NK-92 treated with Interleukin-12 subunit alpha and Interleukin-12 subunit beta, amount 100 ng/mL, for 24 hours (cell line): ENCODE measurements around the gene OXCT1.
"Not testable (repeated sequence)": the region's sequence is repeated elsewhere in the genome, so short reads cannot be mapped to it uniquely, and the experiment has no call there.

Experiments used
- DNase-seq: peaks from one replicate; lab custom pipeline; 2025; lab: John Stamatoyannopoulos, UW

OXCT1 gene

DNA sequence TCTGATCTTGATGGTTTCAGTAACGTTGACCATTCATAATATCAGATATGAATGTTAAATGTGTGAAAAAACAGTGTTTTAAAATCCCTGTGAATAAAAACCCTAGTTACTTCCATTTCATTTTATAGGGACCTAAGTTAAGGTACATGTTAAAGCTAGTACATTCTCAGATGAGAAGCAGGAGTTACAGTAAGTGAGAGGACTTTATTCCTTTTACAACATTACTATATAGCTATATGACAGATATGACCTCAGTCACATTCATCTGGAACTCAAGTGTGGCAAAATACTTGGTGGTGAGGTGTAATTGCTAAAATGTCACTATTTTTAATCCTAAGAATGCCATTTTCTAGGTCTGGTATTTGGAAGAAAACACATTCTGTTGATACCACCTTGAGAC lies 96.4 kb downstream of the OXCT1 start:
- no peak for DNase-seq

DNA sequence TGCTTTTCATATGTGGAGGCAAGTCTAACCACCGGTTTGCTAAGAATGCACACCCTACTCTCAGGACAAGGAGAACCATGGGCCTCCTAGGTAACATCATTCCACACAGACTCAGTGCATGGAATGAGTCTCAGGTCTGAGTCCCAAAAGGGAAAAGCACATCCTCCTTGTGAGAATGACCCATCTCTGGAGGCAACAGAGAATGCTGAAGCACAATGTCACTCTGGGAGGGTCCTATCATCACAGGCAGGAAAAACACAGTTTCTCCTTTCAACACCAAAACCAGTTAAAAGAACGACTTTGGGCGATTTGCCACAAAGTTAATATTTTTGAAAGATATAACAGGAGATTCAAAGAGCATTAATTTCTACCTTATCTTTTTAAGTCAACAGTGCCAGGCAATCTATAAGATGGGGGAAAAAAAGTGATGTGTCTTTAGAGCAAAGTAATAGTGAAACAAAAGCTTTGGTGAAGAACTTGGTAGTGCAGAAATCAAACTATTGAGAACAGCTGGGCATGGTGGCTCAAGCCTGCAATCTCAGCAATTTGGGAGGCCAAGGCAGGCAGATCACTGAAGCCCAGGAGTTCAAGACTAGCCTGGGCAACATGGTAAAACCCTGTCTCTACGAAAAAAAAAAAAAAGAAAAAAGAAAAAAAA lies 97.3 kb downstream of the OXCT1 start:
- DNase-seq: no peak

DNA sequence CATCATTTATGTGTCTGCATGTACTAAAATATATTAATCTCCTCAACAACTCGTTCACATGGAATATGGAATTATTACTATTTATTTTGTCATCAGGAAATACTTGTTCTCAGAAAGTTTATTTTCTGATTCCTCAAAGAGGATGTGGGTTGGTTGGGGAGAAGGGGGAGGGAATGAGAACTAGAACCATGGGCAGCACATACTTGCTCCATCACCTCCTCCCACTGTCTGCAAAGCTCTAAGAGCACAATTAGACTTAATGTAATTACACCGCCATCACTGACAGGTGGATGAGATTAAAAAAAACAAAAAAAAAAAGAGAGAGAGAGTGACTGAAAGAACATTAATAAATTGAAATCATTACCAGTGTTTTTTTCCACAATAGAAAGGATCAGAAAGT lies 98.2 kb downstream of the OXCT1 start:
- DNase-seq: no peak

DNA sequence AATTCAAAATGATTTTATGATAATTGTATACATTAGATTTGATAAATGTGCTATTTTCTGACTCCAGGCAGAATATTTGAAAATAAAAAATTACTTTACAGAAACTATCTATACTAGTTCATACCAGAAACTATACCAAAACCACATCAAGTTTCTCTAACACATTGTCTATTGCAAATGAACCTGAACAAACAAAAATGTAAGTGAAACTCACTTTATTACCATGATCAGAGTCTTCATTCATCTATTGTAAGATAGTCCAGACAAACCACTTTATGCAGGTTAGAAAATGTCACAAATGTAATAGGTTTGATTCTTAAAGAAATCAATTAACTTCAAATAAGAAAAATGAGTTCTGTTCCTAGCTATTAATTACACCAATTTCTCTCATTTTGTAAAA lies 99.4 kb downstream of the OXCT1 start:
- DNase-seq: no peak

DNA sequence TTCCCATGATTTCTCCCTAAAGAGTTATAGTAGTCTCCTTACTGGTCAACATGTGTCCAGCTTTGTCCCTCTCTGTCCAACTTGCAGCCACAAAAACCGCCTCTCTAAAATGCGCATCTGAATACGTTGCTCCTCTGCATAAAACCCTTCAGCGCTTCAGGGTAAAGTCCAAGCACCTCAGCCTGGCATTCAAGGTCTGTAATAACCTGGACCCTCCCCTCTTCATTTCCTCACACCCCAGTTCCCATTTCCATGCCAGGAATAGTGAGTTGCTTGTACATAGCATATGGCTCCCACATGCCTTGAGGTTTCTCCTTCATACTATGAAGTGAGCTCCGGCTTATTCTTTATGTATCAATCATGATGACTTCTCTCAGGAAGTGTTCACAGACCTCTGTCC lies 101.5 kb downstream of the OXCT1 start:
- DNase-seq: no peak

DNA sequence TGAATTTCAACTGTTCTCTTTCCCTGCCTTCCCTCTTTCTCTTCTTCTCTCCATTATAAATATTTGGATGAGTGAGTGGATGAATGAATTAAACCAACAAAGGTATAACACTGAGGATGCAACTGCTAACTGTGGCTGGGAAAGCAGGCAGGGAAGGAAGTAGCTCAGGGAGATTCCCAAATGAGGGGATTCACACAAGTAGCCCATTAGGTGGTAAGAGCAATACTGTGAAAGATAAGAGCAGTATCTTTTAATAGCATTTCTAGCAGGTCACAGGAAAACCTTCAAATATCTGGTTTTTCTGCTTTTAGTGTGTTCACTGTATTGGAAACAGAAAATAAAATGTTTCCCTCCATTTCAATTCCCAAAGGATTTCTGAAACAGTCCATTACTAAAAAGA lies 105.6 kb downstream of the OXCT1 start:
- DNase-seq: no peak

DNA sequence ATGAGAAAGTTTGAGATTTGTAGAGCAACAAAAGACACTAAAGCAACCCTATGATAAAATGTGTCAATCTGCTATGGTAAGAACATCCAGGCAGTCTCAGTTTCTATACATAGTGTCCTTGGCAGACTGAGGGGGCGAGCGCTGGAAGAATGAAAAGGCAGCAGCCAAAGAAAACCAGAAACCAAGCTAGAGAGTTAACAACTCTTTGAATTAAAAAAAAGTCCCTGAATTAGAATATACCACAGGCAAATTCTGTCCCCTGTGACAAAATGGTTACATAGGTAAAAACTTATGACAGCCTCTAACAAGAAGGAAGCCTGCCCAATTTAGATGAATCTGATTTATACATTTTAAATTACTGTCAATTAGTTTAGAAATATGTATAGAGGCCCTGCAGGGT lies 106.7 kb downstream of the OXCT1 start:
- DNase-seq: no peak

DNA sequence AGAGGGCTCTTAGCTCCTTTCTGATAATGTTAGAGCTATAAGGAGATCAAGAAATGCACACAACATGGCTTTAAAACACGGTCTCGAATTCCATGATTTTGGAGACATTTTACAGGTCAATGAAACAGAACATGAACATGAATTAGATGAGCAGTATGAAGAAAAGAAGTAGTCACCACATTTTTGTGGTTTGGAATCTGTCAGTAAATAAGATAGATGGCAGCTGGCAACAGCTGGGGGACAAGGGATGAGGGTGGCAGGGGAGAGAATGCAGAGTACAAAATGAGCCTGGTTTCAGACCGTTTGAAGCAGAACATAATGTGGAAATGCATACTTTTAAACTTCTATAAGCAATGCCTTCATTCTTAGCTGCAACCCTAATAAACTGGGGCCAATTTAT lies 107.1 kb downstream of the OXCT1 start:
- DNase-seq: no peak

DNA sequence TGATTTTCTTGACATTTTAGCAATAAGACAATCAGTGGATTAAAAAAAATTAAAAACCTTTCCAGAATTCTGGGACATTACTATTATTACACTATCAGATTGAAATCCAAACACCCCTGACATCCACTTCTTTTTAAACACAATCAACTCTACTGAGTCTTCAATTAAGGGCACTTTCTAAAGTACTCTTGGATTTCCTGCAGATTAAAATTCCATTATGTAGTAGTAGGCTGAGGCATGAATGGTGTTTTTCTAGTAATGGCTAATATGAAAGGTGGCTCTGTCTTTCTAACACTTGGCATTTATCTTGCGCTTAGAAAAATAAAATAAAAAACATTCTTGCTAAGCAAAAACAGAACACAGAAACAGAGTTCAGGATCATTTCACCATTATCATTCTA lies 107.8 kb downstream of the OXCT1 start:
- DNase-seq: no peak

DNA sequence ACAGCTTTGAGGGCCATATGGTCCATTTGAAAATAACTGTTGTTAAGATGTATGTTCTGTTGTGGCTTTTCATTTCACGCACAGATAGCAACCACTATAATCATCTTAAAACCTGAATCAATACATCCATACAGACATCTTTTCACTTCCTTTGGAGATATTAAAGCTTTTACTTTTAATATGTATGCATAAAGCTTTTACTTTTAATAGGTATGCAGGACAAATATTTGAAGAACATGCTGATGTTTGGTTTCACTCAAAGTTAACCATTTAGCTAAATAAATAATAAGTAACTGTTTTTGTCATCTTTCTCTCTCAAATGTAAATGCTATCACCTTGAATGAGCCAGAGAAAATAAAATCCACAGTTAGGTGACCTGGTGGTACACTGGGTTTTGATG lies 108.6 kb downstream of the OXCT1 start:
- no peak for DNase-seq

DNA sequence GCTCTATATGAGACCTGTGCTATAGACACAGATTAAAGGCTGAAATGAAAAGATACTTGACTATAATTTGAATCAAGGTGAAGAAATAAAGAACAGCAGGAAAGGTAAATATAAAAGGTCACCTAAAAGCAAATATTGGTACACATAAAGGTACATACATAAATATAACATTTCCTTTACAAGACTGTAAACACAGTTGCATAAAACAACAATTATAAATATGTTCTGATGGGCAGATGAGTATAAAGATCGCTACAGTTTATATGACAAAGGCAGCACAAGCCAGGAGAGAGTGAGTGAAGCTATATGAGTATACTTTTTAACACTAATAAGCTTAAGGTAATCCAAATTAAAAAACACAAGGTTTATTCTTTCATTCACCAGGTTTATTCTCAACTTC lies 114.5 kb downstream of the OXCT1 start:
- no peak for DNase-seq

DNA sequence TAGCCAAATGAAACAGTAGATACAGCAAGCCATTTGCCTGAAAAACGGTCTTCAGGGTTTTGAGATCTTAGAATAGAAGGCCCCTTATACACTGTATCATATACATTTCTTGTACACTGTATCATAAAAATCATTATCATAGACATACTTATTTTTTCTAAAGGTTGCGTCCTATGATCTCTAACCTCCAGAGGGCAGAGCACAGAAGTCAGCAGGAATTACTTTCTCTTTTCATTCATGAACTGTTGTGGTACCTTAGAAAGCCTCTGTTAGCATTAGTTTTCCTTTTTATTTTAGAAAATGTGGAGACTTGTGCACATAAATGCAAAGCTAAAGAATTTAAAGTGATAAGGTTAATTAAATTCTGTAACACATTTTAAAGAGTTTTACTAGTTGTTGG lies 115.4 kb downstream of the OXCT1 start:
- DNase-seq: no peak

DNA sequence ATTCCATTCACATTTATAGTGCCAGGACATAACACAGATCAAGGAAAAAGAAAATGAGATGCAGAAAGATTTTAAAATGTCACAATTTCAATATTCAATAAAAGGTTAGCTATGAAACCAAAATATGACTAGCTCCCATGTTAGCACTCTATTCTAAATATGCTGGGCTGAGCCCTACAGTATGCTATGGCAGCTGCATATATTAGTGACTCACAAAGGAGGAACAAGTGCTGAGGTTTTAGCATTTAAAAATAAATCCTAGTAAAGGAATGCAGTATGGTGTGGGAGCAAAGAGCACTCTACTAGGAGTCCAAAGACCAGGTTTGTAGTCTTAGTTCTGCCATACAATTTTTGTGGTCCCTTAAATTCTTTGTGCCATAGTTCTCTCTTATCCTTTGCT lies 118.4 kb downstream of the OXCT1 start:
- no peak for DNase-seq

DNA sequence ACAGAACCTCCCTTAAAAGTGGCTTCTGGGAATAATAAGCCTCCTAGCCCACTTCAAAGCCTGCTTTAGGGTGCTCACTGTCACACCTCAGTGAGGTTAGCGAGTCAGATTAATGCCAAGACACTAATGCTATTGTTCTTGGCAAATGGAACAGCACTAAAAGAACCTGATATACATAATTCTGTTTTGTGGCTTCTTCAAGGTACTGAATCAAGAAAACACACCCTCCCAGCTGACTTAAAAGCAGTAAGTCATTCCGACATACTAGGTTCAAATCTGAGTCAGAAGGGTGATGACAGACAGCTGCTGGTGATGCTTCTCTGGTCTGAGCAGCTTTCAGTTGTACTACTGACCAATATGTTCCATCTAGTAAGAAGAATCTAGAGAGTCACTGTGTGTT lies 121.6 kb downstream of the OXCT1 start:
- DNase-seq: no peak

DNA sequence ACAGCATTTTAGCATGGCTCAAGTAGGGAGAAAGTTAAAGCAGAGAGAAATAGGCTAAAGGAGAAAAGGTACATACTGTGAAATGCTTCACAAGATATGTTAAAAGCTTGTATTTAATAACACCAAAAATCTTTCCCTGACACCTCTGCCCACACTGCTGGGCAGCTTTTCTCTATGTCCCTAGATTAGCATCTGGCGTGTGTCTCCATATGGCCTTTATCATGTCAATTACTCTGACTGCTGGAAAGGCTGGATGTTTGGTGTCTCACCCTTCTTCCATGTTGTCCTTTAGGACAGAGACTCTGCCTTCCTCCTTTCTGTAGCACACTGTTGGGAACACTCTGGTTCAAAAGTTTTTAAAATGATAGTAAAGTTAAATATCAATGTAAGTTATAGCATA lies 122.5 kb downstream of the OXCT1 start:
- DNase-seq: no peak

DNA sequence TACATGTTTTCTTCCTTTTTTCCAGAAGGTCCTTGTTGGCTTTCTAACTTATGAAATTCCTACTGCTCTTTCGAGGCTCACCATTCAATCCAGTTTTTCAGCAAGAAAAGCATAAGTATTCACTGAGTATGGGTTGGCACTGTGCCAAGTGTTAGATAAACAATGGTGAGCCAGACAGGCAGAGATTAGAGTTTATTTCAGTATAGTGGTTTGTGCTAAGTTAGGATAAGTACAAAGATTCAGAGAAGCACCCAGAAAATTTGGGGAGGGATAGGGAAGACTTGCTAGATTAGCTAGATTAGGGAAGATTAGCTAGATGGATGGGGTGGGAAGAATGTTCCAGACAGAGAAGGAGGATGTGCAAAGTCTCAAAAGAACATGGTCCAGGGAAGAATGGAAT lies 122.9 kb downstream of the OXCT1 start:
- no peak for DNase-seq

DNA sequence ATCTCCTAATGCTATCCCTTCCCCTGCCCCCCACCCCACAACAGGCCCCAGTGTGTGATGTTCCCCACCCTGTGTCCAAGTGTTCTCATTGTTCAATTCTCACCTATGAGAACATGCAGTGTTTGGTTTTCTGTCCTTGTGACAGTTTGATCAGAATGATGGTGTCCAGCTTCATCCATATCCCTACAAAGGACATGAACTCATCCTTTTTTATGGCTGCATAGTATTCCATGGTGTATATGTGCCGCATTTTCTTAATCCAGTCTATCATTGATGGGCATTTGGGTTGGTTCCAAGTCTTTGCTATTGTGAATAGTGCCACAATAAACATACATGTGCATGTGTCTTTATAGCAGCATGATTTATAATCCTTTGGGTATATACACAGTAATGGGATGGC lies 127.6 kb downstream of the OXCT1 start:
- DNase-seq: not testable (repeated sequence)

DNA sequence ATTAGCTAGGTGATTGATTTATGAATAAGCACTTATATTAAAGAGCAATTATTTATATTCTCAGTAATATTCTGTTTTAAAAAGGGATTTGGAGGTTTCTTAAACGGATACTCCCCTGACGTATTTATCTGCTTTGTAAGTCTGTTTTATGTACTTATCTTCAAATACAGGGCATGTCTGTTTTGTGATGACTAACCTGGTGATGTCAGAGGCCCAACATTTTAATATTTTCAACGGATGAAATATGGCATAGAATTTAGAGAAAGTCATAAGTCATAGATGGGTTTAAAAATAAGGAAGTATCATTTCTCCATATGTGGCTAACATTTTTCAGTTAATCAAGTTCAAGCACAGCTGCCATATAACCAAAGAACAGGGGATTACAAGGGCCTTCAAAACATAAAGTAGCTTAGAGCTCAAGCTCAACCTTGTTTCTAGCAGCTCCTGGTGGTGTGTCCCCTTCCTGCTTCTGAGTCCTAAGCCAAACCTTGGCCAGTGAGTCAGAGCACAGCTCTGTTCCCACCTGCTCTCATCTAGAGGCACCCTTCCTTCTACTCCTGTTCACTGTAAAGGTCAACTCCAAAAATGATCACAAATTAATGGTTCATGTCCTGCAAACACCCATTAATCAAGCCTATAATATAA lies 131.4 kb downstream of the OXCT1 start:
- no peak for DNase-seq

DNA sequence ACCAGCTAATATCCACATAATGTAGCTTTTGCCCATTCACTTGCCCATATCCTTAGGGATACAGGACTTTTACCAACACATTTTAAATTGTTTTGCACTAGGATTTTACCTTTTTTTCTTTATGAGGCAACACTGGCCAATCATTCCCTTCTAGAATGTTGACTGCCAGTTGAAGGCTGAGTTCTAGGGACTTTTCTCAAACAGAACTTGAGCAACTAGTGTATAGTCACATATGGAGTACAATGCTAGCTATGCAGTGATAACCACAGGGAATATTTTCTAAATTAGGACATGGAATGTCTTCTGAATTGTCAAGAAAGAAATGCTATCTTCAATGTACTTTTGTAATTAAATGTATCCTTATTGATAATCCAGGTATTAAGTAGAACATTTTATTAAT lies 133.6 kb downstream of the OXCT1 start:
- no peak for DNase-seq

DNA sequence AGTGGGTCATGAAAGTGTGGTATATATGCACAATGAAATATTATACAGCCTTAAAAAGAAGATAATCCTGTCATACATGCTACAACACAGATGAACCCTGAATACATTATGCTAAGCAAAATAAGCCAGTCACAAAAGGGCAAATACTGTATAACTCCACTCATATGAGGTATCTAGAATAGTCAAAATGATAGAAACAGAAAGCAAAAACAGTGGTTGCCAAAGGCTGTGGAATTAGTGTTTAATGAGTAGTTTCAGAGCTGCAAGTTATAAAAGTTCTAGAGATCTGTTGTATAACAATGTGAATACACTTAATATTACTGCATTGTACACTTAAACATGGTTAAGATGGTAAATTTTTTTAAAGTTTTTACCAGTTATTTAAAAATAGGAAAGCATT lies 135.0 kb downstream of the OXCT1 start:
- DNase-seq: no peak

DNA sequence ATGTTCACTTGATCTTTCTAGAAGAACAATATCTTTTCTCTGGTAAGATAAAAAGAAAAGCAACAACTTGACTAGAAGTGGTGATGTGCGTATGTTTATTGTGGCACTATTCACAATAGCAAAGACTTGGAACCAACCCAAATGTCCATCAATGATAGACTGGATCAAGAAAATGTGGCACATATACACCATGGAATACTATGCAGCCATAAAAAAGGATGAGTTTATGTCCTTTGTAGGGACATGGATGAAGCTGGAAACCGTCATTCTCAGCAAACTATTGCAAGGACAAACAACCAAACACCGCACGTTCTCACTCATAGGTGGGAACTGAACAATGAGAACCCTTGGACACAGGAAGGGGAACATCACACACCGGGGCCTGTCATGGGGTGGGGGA lies 140.8 kb downstream of the OXCT1 start:
- DNase-seq: not testable (repeated sequence)

DNA sequence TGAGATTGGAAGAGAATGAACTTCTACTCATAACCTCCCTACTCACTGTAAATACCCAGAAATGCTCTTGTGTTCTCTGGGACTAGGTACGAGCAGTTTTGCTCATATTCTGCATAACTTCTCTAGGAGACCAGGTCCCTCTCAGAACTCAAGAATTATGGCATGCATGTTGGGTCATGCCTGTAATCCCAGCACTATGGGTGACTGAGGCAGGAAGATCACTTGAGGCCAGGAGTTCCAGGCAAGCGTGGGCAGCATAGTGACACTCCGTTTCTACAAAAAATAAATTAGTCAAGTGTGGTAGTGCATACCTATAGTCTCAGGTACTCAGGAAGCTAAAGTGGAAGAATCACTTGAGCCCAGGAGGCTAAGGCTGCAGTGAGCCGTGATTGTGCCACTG lies 141.9 kb downstream of the OXCT1 start:
- no peak for DNase-seq

DNA sequence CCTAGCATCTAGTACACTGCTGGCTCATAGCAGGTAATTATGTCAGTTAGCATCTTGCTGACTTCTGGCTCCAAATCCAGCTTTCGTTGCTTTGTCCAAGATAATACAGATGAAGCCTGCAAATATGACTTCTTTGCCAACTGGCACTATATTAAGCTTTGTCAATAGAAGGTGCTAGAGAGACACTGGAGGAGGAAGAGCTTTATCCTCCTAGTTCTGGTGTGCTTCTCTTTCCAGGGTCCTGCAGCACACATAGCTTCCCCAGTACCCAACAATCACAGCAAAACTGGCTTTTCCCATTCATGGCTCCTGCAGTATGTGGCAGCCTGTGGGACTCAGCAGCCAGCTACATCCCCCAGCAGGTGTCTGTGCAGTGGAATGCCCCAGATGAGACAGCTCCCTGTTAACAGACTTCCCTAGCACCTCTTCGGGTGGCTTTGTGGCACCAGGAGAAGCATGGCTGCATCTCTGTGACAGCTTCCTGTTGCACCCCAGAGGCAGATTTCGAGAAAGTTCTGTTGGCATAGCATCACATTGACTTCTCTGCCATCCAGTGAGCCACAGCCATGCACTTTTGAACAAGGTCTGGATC lies 147.8 kb downstream of the OXCT1 start:
- DNase-seq: no peak

DNA sequence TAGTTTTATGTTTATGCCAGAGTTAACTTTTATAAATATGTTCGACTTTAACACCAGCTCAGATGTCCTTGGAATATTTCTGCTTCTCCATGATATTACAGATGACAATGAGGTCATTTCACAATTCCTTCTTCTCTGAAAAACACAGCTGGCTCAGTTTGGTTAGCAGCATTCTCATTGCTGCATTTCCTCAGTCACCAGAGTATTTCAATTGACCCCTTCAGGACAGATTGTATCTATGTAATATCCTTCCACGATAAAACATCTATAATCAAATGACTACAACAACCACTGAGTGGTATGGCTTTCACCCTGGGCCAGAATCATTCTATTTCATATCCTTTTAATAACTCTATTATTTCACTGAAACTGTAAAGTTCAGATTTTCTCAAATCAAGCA lies 148.7 kb downstream of the OXCT1 start:
- DNase-seq: no peak
